NT2/D1 (cell line): ENCODE measurements around the gene PDE6C.

Experiments
- DNase-seq: peaks from one replicate; pipeline ENCODE4 v3.0.0-alpha.2; 2011; ENCODE audit warnings: low read depth, low spot score
- H3K27me3 ChIP-seq: 2 replicates; pipeline ENCODE4 v1.6.0; 2011; ENCODE audit warnings: mild to moderate bottlenecking; ENCODE audit not compliant: insufficient read length, insufficient read depth
- H3K36me3 ChIP-seq: 2 replicates; pipeline ENCODE4 v1.6.1; 2011; ENCODE audit warnings: mild to moderate bottlenecking, low read length, mixed read lengths; ENCODE audit not compliant: insufficient read depth, insufficient read length
- H3K4me1 ChIP-seq: 2 replicates; pipeline ENCODE4 v1.5.1; 2011; ENCODE audit not compliant: insufficient read depth, insufficient read length
- H3K4me3 ChIP-seq: 2 replicates; pipeline ENCODE4 v1.5.1; 2011; ENCODE audit warnings: low read depth; ENCODE audit not compliant: insufficient read length
- H3K9ac ChIP-seq: 2 replicates; pipeline ENCODE4 v1.6.0; 2011; ENCODE audit warnings: low read depth; ENCODE audit not compliant: insufficient read length
- H3K9me3 ChIP-seq: 2 replicates; pipeline ENCODE4 v1.5.1; 2011; ENCODE audit warnings: mild to moderate bottlenecking, low read length; ENCODE audit not compliant: insufficient read depth
- SUZ12 ChIP-seq: IDR thresholded peaks from 2 replicates; pipeline ENCODE4 v1.6.1; 2011; ENCODE audit not compliant: insufficient read length, insufficient read depth; ENCODE audit errors: extremely low read depth
- YY1 ChIP-seq: IDR thresholded peaks from 2 replicates; pipeline ENCODE4 v1.6.1; 2011; ENCODE audit not compliant: insufficient read length, insufficient read depth
- ZNF274 ChIP-seq: IDR thresholded peaks from 2 replicates; pipeline ENCODE4 v1.6.1; 2011; ENCODE audit warnings: mild to moderate bottlenecking, low read depth, low read length

PDE6C gene

DNA sequence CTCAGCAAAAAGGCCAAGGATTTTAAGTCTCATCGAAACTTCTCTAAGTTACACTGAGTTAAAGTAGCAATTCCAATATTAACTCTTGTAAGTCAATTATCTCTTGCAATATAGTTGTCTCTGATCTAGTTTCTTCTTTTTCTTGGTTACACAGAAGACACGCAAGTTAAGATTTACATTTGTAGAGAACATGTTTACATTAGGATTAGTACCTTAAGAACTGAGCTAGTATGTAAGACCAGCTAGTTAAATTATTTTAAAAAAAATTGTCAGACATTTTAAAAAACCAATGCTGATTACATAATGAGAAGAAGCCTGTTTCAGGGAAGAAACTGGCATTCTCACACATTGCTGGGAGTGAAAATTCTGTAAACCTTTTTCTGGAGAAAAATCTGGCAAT lies 58.7 kb downstream of the PDE6C start:
- Histone ChIP-seq H3K9ac (no peak overlapping the region), H3K36me3 (peaks cover 27% of the 10 kb centered on the region), H3K9me3 (no peaks in the 10 kb centered on the region), H3K4me1 (no peaks in the 10 kb centered on the region), H3K27me3 (no peaks in the 10 kb centered on the region), H3K4me3 (no peak overlapping the region)
- TF ChIP-seq YY1: no peak
- no peak for DNase-seq

DNA sequence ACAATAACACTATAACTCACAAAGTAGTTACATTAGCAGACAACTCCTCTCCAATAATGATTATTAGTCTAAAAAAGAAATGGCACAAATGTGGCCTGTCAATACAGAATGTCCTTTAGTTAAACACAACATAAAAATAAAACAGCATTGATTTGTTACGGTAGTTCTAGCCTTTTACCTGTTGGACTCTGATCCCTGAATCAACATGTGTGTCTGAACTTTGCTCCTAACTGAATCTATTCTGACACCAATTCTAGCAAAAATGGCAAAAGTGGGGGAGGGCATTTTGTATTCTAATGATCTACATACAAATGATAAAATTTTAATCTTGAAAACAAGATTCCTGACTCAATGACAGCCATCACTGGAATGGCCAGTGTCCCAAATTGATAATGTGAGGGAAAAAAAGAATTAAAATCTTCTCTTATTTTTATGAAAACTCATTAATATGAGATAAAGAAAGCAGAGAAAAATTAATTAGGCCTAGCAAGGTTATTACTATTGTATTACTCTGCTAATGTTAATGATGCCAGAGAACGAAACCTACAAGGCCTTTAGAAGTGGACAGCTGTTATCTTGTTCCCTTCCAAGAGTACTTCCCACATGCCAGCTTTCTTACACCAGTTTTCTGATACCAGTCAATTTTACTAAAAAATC lies 59.8 kb downstream of the PDE6C start:
- Histone ChIP-seq H3K27me3 (no peaks in the 10 kb centered on the region), H3K4me1 (no peaks in the 10 kb centered on the region), H3K36me3 (peaks cover 31% of the 10 kb centered on the region), H3K9ac (no peak overlapping the region), H3K9me3 (no peaks in the 10 kb centered on the region), H3K4me3 (no peak overlapping the region)
- TF ChIP-seq YY1 (no peak), ZNF274 (no peak), SUZ12 (no peak)
- no peak for DNase-seq

DNA sequence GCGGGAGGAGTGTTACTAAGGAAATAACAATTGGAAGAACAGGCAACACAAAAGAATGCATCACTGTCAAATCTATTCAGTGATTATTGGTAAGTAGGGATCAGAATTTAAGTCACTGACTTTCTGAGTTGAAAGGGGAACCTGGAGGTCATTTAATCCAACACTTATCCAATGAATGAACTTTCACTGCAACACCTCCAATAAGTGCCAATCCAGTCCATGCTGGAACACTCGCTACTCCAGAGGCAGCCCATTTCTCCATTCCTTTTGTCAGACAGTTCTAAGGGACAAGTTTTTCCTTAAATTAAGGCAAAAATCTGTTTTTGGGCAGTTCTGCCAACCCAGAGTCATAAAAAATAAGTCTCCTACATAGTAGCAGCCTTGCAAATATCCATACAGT lies 60.6 kb downstream of the PDE6C start:
- TF ChIP-seq YY1 (no peak), SUZ12 (no peak)
- H3K36me3 ChIP-seq: peaks cover 34% of the 10 kb centered on the region
- DNase-seq: no peak
- H3K9ac ChIP-seq: no peak overlapping the region
- H3K9me3 ChIP-seq: no peaks in the 10 kb centered on the region
- no peak overlapping the region for H3K4me3 ChIP-seq
- no peaks in the 10 kb centered on the region for H3K4me1 ChIP-seq
- H3K27me3 ChIP-seq: no peaks in the 10 kb centered on the region

DNA sequence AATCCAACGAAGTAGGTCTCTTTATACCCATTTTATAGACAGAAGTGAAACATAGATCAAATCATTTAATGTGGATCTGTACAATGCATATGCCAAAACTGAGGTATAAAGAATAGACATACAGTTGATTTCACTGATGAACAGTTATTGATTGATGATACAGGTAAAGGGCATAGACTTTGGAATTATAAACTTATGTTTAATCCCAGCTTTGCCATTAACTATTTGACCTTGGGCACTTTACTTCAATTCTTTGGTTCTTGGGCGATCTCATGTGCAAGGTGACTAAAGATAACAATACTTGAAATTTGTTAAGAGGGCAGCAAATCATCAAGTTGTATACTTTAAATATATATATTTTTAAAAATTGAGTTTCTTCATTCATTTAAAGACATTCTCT lies 61.5 kb downstream of the PDE6C start:
- H3K4me3 ChIP-seq: no peak overlapping the region
- H3K9ac ChIP-seq: no peak overlapping the region
- no peaks in the 10 kb centered on the region for H3K9me3 ChIP-seq
- peaks cover 28% of the 10 kb centered on the region for H3K36me3 ChIP-seq
- no peaks in the 10 kb centered on the region for H3K27me3 ChIP-seq
- no peak for TF ChIP-seq YY1
- TF ChIP-seq SUZ12: no peak
- no peak for TF ChIP-seq ZNF274
- H3K4me1 ChIP-seq: no peaks in the 10 kb centered on the region
- no peak for DNase-seq

DNA sequence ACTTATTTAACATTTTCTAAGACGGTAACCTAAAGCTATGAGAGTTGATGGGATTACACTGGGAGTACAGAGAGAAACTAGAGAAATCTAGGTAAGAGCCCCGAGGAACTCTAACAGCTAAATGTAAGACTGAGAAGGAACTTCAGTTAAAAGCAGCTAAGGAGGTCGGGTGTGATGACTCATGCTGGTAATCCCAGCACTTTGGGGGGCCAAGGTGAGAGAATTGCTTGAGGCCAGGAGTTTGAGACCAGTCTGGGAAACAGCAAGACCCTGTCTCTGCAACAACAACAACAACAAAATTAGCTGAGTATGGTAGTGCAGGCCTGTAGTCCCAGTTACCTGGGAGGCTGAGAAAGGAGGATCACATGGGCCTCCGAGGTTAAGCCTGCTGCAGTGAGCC lies 66.0 kb downstream of the PDE6C start:
- no peak overlapping the region for H3K4me3 ChIP-seq
- H3K9ac ChIP-seq: no peak overlapping the region
- peaks cover 18% of the 10 kb centered on the region for H3K36me3 ChIP-seq
- no peaks in the 10 kb centered on the region for H3K27me3 ChIP-seq
- TF ChIP-seq ZNF274 (no peak), YY1 (no peak), SUZ12 (no peak)
- DNase-seq: no peak
- H3K9me3 ChIP-seq: no peaks in the 10 kb centered on the region
- no peaks in the 10 kb centered on the region for H3K4me1 ChIP-seq

DNA sequence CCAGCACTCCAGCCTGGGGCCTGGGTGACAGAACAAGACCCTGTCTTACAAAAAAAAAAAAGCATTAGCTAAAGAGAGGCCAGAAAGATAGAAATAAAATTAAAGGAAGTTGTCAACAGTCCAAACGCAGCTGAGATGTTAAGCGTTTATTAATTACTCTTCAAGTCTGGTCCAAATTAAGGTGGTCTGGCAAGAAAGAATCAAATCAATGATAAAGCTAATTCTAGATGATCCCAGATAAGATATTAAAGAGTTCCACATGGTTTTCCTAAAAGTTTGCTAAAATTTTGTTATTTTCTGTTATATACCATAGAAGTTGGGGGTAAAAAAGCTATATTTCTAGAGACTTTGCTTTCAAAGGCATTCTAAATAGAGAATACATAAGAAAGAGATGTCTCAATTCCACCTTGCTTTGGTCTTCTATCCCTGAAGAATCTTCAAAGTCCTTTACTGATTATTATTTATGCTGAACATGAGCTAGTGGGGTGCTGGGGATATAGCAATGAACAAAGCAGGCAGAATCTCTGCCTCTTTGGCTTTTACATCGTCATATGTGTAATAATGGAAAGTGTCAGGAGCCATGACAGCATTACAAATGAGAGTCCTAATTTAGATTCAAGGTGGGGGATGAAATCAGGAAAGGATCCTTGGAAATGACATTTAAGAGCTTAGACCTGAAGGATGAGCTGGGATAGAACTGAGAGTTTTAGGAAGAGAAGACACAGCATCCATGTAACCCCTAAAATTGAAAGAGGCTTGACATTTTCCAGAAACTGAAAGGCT lies 66.7 kb downstream of the PDE6C start:
- H3K36me3 ChIP-seq: peaks cover 18% of the 10 kb centered on the region
- no peak for DNase-seq
- no peaks in the 10 kb centered on the region for H3K4me1 ChIP-seq
- H3K4me3 ChIP-seq: no peak overlapping the region
- H3K9ac ChIP-seq: no peak overlapping the region
- H3K27me3 ChIP-seq: no peaks in the 10 kb centered on the region
- H3K9me3 ChIP-seq: no peaks in the 10 kb centered on the region
- TF ChIP-seq YY1: no peak
- no peak for TF ChIP-seq ZNF274
- TF ChIP-seq SUZ12: no peak

DNA sequence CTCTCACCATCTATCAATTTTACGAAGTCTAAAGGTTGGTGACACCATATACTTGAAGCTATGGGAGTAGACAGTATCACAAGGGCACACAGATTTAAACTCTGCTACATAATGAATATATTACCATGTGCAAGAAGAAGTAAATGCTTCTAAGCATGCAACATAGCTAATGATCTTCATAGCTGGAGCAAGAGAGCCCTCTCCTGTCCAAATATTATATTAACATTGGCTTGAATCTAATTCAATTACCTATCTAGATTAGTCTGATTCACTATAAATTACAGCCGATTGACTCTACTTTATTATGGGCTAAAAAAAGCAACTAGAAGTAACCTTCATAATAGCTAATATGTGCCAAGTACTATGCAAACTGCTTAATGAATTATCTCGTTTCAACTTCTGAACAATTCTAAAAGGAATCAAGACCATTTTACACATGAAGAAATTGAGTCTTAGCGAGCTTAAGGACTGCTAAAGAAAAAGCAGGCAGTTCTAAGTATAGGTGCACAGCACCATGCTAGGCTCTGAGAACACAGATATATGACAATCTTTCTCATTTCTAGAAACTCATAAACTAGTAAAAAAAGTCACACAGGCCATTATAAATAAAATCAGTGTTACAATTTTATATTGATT lies 68.2 kb downstream of the PDE6C start:
- TF ChIP-seq SUZ12 (no peak), YY1 (no peak), ZNF274 (no peak)
- Histone ChIP-seq H3K4me1 (no peaks in the 10 kb centered on the region), H3K9me3 (no peaks in the 10 kb centered on the region), H3K36me3 (peaks cover 14% of the 10 kb centered on the region), H3K4me3 (no peak overlapping the region), H3K27me3 (no peaks in the 10 kb centered on the region), H3K9ac (no peak overlapping the region)
- no peak for DNase-seq
